Measurements from ENCODE around the gene CFAP73. TPM values are rescaled to one million over a fixed set of nuclear protein-coding genes. Genes with fewer than 3 reads are reported as not detected.

Gene CFAP73
- polyA plus RNA-seq, 1 experiment: not detected

- Histone ChIP-seq H3K27me3 (ENCODE audit: control insufficient read depth, insufficient read depth, low read length) (no peaks in the 10 kb centered on the region), H3K4me3 (ENCODE audit: low read depth, low read length) (no peak overlapping the region), H3K9me3 (ENCODE audit: control insufficient read depth, insufficient read depth, low read length) (peaks cover 16% of the 10 kb centered on the region), H3K27ac (ENCODE audit: low read depth, low read length) (no peak overlapping the region)
- no peak for DNase-seq (ENCODE audit: low read depth, low spot score)
- ChIA-PET CTCF (no interaction called here), POLR2A (no interaction called here)
- TF ChIP-seq CTCF (IDR thresholded peaks at IDR 0.05; ENCODE audit: low read depth, low read length): no peak
Observed at GRCh38 chr12:113180333-113180732, 30.8 kb downstream of the CFAP73 start.

GRCh38 chr12:113181975-113182374 lies 32.5 kb downstream of the CFAP73 start:
- no peak for DNase-seq (ENCODE audit: low read depth, low spot score)
- ChIA-PET POLR2A (interaction anchor here (0.7 kb wide), 1 partner anchor 87 kb away, joined by 3 read pairs; no protein-coding TSS in a partner anchor), CTCF (interaction anchor here (0.9 to 1.2 kb wide), 2 partner anchors 9 to 240 kb away, joined by 3 read pairs; partner anchors contain the start of gene SDSL)
- Histone ChIP-seq H3K27ac (ENCODE audit: low read depth, low read length) (no peak overlapping the region), H3K27me3 (ENCODE audit: control insufficient read depth, insufficient read depth, low read length) (no peaks in the 10 kb centered on the region), H3K4me3 (ENCODE audit: low read depth, low read length) (no peak overlapping the region), H3K9me3 (ENCODE audit: control insufficient read depth, insufficient read depth, low read length) (peaks cover 11% of the 10 kb centered on the region)
- TF ChIP-seq CTCF (IDR thresholded peaks at IDR 0.05; ENCODE audit: low read depth, low read length): no peak

GRCh38 chr12:113183030-113183589 lies 33.6 kb downstream of the CFAP73 start:
- ChIA-PET CTCF (interaction anchor here (0.6 to 4.8 kb wide), 3 partner anchors 9 to 135 kb away, joined by 3 to 24 read pairs (median 3); no protein-coding TSS in a partner anchor), POLR2A (no interaction called here)
- DNase-seq (ENCODE audit: low read depth, low spot score): no peak
- no peak for TF ChIP-seq CTCF (IDR thresholded peaks at IDR 0.05; ENCODE audit: low read depth, low read length)
- H3K27ac ChIP-seq (ENCODE audit: low read depth, low read length): no peak overlapping the region
- H3K27me3 ChIP-seq (ENCODE audit: control insufficient read depth, insufficient read depth, low read length): no peaks in the 10 kb centered on the region
- H3K4me3 ChIP-seq (ENCODE audit: low read depth, low read length): no peak overlapping the region
- H3K9me3 ChIP-seq (ENCODE audit: control insufficient read depth, insufficient read depth, low read length): no peaks in the 10 kb centered on the region; the same call in 1 of the 2 replicates

GRCh38 chr12:113184098-113184899 lies 34.8 kb downstream of the CFAP73 start:
- no peak for DNase-seq (ENCODE audit: low read depth, low spot score)
- Histone ChIP-seq H3K4me3 (ENCODE audit: low read depth, low read length) (peak overlapping the region; percentile 87), H3K9me3 (ENCODE audit: control insufficient read depth, insufficient read depth, low read length) (no peaks in the 10 kb centered on the region; the same call in 1 of the 2 replicates), H3K27me3 (ENCODE audit: control insufficient read depth, insufficient read depth, low read length) (no peaks in the 10 kb centered on the region), H3K27ac (ENCODE audit: low read depth, low read length) (peak overlapping the region; percentile 75)
- CTCF ChIA-PET: interaction anchor here (0.6 to 4.8 kb wide), 2 partner anchors 10 to 43 kb away, joined by 5 to 24 read pairs; no protein-coding TSS in a partner anchor
- no peak for TF ChIP-seq CTCF (IDR thresholded peaks at IDR 0.05; ENCODE audit: low read depth, low read length)
- POLR2A ChIA-PET: interaction anchor here (0.6 to 1.2 kb wide), 2 partner anchors 39 to 174 kb away, joined by 4 to 6 read pairs; partner anchors contain the start of gene PLBD2

- no peaks in the 10 kb centered on the region for H3K27me3 ChIP-seq (ENCODE audit: control insufficient read depth, insufficient read depth, low read length)
- CTCF ChIA-PET: interaction anchor here (4.8 kb wide), 1 partner anchor 11 kb away, joined by 24 read pairs; no protein-coding TSS in a partner anchor
- H3K27ac ChIP-seq (ENCODE audit: low read depth, low read length): peak overlapping the region; percentile 89
- H3K4me3 ChIP-seq (ENCODE audit: low read depth, low read length): peak overlapping the region; percentile 87
- peak; percentile 66 for DNase-seq (ENCODE audit: low read depth, low spot score)
- POLR2A ChIA-PET: interaction anchor here (0.6 to 1.6 kb wide), 5 partner anchors 9 to 1076 kb away, joined by 3 to 8 read pairs (median 4); no protein-coding TSS in a partner anchor
- no peaks in the 10 kb centered on the region; the same call in 1 of the 2 replicates for H3K9me3 ChIP-seq (ENCODE audit: control insufficient read depth, insufficient read depth, low read length)
- TF ChIP-seq CTCF (IDR thresholded peaks at IDR 0.05; ENCODE audit: low read depth, low read length): no peak
Observed at GRCh38 chr12:113184900-113185179, 35.3 kb downstream of the CFAP73 start.

All from AG04450 (cell line).